Adrenal gland (tissue), 12 donors: ENCODE results near the gene OR51S1. TPM values are rescaled to one million over a fixed set of nuclear protein-coding genes. Genes with fewer than 3 reads are reported as not detected.
"Not testable (repeated sequence)": the region's sequence is repeated elsewhere in the genome, so short reads cannot be mapped to it uniquely, and the experiment has no call there.

Experiments used
- DNase-seq, 7 donors: peaks; one replicate each; pipeline ENCODE4 v3.0.0-alpha.2; 2019 to 2020
- H3K27ac ChIP-seq, 5 donors: fragments of 200-600 bp; sonication (generic) in 4 of 5; 1 replicate in 3 of 5; 2 replicates in 2 of 5; pipeline versions ENCODE4 v1.5.1 to v1.8.0; 2016 to 2020; ENCODE audit warnings: mild to moderate bottlenecking in 1 of 5
- H3K27me3 ChIP-seq: fragments of 200-600 bp; 2 replicates; pipeline ENCODE4 v1.8.0; 2021
- H3K36me3 ChIP-seq, 2 donors: fragments of 200-600 bp; replicated peaks in 1 of 2; 1 replicate in 1 of 2; 2 replicates in 1 of 2; pipeline versions ENCODE4 v1.5.1 to v1.8.0; 2018 to 2022
- H3K4me1 ChIP-seq, 2 donors: fragments of 200-600 bp; replicated peaks in 1 of 2; 1 replicate in 1 of 2; 2 replicates in 1 of 2; pipeline versions ENCODE4 v1.5.1 to v1.8.0; 2018 to 2021
- H3K4me3 ChIP-seq, 4 donors: fragments of 200-600 bp; sonication (generic) in 3 of 4; one replicate each; pipeline ENCODE4 v1.5.1; 2016 to 2018
- H3K9me3 ChIP-seq, 3 donors: fragments of 200-600 bp; sonication (generic) in 1 of 3; replicated peaks in 1 of 3; 1 replicate in 2 of 3; 2 replicates in 1 of 3; pipeline versions ENCODE4 v1.5.1 to v1.8.0; 2016 to 2021
- CTCF ChIP-seq, 6 experiments: fragments of 450-650 bp in 4 of 6; fragments of 200-600 bp in 2 of 6; sonication (generic) in 1 of 6; IDR thresholded peaks; 1 replicate in 5 of 6; 2 replicates in 1 of 6; pipeline versions ENCODE4 v1.5.1 to v1.8.0; 2016 to 2021; ENCODE audit warnings: antibody characterized with exemption in 6 of 6, mild to moderate bottlenecking in 2 of 6, moderate library complexity in 1 of 6
- POLR2A ChIP-seq, 2 donors: fragments of 450-650 bp; IDR thresholded peaks; one replicate each; pipeline ENCODE4 v1.6.1; 2017; ENCODE audit warnings: antibody characterized with exemption in 2 of 2, mild to moderate bottlenecking in 2 of 2, moderate library complexity in 1 of 2
- WGBS, 4 donors: extraction: QIAGEN DNeasy Blood & Tissue Kit in 2 of 4; methylation state at CpG; one replicate each; pipeline versions ENCODE4 v1.1.5 to v1.1.7; 2013 to 2017; 5-methylcytosine and 5-hydroxymethylcytosine counted together
- intact Hi-C, 2 donors: fragments of 100-400 bp; cut with DNase I; formaldehyde crosslinking; loops; one replicate each; pipeline versions ENCODE4 v1.14.1 to v1.15.0; 2022 to 2023
- polyA plus RNA-seq, 3 donors: library from polyadenylated mRNA; stranded (reverse); fragments of 200-250 nt in 2 of 3; fragments of 350-450 nt in 1 of 3; fragmentation: Illumina TruSeq in 1 of 3; extraction: RNeasy Lipid Tissue Mini Kit (QIAGEN cat#74804) in 1 of 3; gene quantifications; one replicate each; pipeline ENCODE4 v1.2.3, GENCODE V29; 2013 to 2014
- total RNA-seq, 9 donors: library from RNA; depleted of rRNA in 4 of 9; stranded (reverse); fragments of >200 nt in 4 of 9; fragments of 120-200 nt in 1 of 9; fragmentation: NEBNext Ultra II Directional in 1 of 9; extraction: Animal tissue kit (Norgen Biotek cat#: 25700) in 1 of 9; gene quantifications; one replicate each; pipeline versions ENCODE4 v1.1.0 to v1.2.4, GENCODE V29; 2013 to 2023
- donor health status: healthy with polysubstance abuse.
- donor health status: Bipolar disorder and iron deficiency.
- donor health status: DM: yes; HTN: yes; CAD: no.
- donor health status: DM: no; HTN: no; CAD: no.
- donor health status: DM: no; HTN: no; CAD: no.
- donor health status: DM: yes; HTN: yes; CAD: no.

OR51S1 gene
- total and polyA plus RNA-seq, 12 donors = not detected

DNA sequence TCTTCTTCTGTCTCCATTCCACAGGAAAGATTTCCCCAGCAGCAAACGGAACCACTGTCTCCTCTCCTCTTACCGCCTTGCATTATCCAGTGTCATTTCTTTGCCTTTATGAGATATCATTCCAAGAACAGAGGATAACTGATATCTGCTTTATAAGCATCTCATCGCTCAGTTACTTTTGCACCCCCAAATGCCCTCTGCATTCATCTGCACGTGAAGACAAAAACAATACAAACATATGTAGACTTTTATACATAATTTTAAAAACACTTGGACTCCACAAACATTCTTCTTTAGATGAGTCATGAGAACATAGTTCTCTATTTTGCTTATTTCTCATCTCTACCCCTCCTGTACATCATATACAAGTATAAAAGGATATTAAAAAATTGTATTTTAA lies 32.2 kb upstream of the OR51S1 start:
- Histone ChIP-seq H3K27ac (no peak overlapping the region), H3K27me3 (no peaks in the 10 kb centered on the region), H3K4me3 (no peak overlapping the region), H3K9me3 (no peaks in the 10 kb centered on the region), H3K4me1 (no peaks in the 10 kb centered on the region), H3K36me3 (no peaks in the 10 kb centered on the region)
- no peak for DNase-seq
- intact Hi-C loops = no loop called here
- TF ChIP-seq POLR2A (IDR thresholded peaks at IDR 0.05) (no peak), CTCF (IDR thresholded peaks at IDR 0.05) (no peak)
- WGBS, 4 donors = 65 to 72% (median 67%) methylated on average over 4 of the region's 4 CpGs

DNA sequence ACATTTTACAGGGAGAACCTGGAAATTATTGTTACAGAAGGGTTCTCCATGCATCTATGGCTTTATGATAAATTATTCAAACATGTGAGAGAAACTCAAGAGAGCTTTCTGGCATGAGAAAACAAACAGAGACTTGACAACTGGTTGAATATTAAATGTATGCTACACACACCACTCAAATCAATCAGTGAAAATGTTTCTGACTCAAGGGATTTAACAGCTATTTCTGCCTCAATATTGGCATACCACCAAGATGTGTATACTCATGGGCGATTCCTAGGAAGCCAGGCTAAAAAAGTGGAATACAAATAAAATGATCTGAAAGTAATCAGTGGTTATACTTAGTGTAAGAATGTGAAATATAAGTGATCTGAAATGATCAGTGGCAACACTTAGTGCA lies 16.8 kb upstream of the OR51S1 start:
- no peak for DNase-seq
- H3K36me3 ChIP-seq = no peaks in the 10 kb centered on the region
- no peak overlapping the region for H3K27ac ChIP-seq
- TF ChIP-seq POLR2A (IDR thresholded peaks at IDR 0.05) (no peak), CTCF (IDR thresholded peaks at IDR 0.05) (no peak)
- no peaks in the 10 kb centered on the region for H3K9me3 ChIP-seq
- intact Hi-C loops = no loop called here
- no peaks in the 10 kb centered on the region for H3K27me3 ChIP-seq
- WGBS, 4 donors = 42 to 54% (median 45%) methylated on average over 1 of the region's 1 CpG
- no peak overlapping the region for H3K4me3 ChIP-seq
- H3K4me1 ChIP-seq = no peaks in the 10 kb centered on the region

DNA sequence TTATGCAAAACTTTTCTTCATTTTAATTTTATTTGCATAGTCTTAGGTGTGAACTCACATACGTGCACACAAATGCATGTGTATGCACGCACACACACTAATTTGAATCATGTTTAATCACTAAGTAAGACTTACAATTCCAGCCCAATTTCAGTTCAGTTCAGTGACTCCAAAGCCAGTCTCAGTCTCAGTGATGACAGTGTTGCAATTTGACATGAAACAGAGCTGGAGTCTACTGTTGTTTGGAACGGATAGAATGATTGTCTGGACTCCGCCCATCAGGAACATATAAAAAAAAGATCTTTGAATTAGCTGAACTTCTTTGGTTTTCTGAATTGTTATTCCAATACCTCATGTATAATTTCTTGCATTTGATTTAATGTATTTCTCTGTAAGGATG lies 14.9 kb upstream of the OR51S1 start:
- H3K9me3 ChIP-seq = no peaks in the 10 kb centered on the region
- no peak overlapping the region for H3K4me3 ChIP-seq
- H3K27me3 ChIP-seq = no peaks in the 10 kb centered on the region
- intact Hi-C loops = no loop called here
- WGBS, 4 donors = 76 to 79% (median 77%) methylated on average over 4 of the region's 4 CpGs
- no peak for DNase-seq
- TF ChIP-seq CTCF (IDR thresholded peaks at IDR 0.05) (no peak), POLR2A (IDR thresholded peaks at IDR 0.05) (no peak)
- no peaks in the 10 kb centered on the region for H3K36me3 ChIP-seq
- H3K27ac ChIP-seq = no peak overlapping the region
- no peaks in the 10 kb centered on the region for H3K4me1 ChIP-seq

DNA sequence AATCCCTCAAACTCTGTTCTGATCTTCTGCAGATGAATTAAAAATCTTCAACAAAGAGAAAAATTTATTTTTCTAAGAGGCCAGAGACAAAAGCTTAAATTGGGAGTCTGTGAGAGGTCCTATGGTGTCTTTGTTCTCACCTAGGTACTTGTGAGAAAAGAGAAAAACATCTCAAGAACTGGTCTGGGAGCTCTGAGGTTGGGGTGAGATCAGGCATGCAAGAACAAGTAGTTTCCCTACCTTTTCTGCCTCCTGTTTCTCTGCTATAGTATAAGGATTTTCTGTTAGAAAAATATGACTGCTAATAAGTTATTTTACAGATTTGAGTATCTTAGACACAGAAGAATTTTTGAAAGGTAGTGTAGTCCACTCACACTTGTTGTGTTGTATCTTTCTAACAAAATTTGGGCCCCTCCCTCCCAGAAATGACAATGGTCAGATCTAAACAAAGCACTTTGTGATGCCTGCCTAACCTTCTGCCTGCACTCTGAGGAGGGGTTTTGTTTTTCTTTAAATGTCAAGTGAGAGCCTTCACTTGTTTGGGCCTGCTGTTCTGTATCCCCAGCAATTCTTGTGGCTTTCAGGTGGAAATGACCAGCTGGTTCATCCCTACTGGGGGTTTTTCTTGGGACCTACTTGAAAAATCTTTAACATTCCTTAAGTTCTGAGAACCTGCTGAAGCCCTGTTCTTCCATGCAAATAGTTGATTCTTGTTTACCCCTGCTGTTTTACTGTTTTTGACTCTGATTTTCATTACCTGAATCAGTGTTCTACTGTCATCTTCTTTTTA lies 13.6 kb upstream of the OR51S1 start:
- Histone ChIP-seq H3K36me3 (no peaks in the 10 kb centered on the region), H3K4me3 (no peak overlapping the region), H3K27ac (no peak overlapping the region), H3K27me3 (no peaks in the 10 kb centered on the region), H3K4me1 (no peaks in the 10 kb centered on the region), H3K9me3 (no peaks in the 10 kb centered on the region)
- no peak for TF ChIP-seq POLR2A (IDR thresholded peaks at IDR 0.05)
- TF ChIP-seq CTCF (IDR thresholded peaks at IDR 0.05) = no peak
- intact Hi-C loops = no loop called here
- DNase-seq = no peak

DNA sequence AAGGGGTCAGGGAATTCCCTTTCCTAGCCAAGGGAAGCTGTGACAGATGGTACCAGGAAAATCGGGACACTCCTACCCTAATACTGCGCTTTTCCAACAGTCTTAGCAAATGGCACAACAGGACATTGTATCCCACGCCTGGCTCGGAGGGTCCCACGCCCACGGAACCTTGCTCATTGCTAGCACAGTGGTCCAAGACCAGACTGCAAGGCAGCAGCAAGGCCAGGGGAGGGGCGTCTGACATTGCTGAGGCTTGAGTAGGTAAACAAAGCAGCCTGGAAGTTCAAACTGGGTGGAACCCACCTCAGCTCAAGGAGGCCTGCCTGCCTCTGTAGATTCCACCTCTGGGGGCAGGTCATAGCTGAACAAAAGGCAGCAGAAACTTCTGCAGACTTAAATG lies 5.3 kb upstream of the OR51S1 start:
- 69 to 83% (median 79%) methylated on average over 4 to 7 of the region's 7 CpGs for whole genome bisulfite sequencing, 4 donors
- H3K4me1 ChIP-seq, H3K36me3 ChIP-seq, H3K4me3 ChIP-seq, DNase-seq, intact Hi-C loops, H3K27ac ChIP-seq, H3K9me3 ChIP-seq, H3K27me3 ChIP-seq: not testable (repeated sequence)
